MM.1S (cell line): ENCODE measurements around the gene CNGB1.

ENCODE experiments used
- DNase-seq: peaks from one replicate; pipeline ENCODE4 v3.0.0-alpha.2; 2015
- H2AFZ ChIP-seq: fragments of 300-600 bp; sonication (generic); 2 replicates; pipeline ENCODE4 v1.6.0; 2016; ENCODE audit warnings: antibody characterized with exemption, low read length
- H3F3A ChIP-seq: fragments of 300-600 bp; sonication (generic); 2 replicates; pipeline ENCODE4 v1.6.1; 2016; ENCODE audit warnings: mild to moderate bottlenecking, antibody characterized with exemption, low read length, moderate library complexity, mixed read lengths; ENCODE audit not compliant: insufficient read depth
- H3K27ac ChIP-seq: fragments of 300-600 bp; sonication (generic); 2 replicates; pipeline ENCODE4 v1.5.1; 2016; ENCODE audit warnings: mild to moderate bottlenecking, low read length
- H3K27me3 ChIP-seq: fragments of 300-600 bp; sonication (generic); replicated peaks from 2 replicates; pipeline ENCODE4 v1.6.0; 2016; ENCODE audit warnings: low read length; ENCODE audit not compliant: insufficient read depth
- H3K36me3 ChIP-seq: fragments of 300-600 bp; sonication (generic); replicated peaks from 2 replicates; pipeline ENCODE4 v1.6.1; 2016; ENCODE audit warnings: mild to moderate bottlenecking, low read length, mixed read lengths; ENCODE audit not compliant: insufficient read depth
- H3K4me1 ChIP-seq: fragments of 300-600 bp; sonication (generic); 2 replicates; pipeline ENCODE4 v1.6.1; 2016; ENCODE audit warnings: low read length, mixed read lengths
- H3K4me2 ChIP-seq: fragments of 300-600 bp; sonication (generic); 2 replicates; pipeline ENCODE4 v1.6.0; 2016; ENCODE audit warnings: low read depth, low read length
- H3K4me3 ChIP-seq: fragments of 300-600 bp; sonication (generic); 2 replicates; pipeline ENCODE4 v1.5.1; 2016; ENCODE audit warnings: low read length, mixed read lengths
- H3K79me2 ChIP-seq: fragments of 300-600 bp; sonication (generic); 2 replicates; pipeline ENCODE4 v1.6.1; 2016; ENCODE audit warnings: mixed run types, low read length, mixed read lengths
- H3K9ac ChIP-seq: fragments of 300-600 bp; sonication (generic); 2 replicates; pipeline ENCODE4 v1.6.1; 2016; ENCODE audit warnings: low read length, mixed read lengths
- H3K9me2 ChIP-seq: fragments of 300-600 bp; sonication (generic); replicated peaks from 2 replicates; pipeline ENCODE4 v1.6.1; 2016; ENCODE audit warnings: mild to moderate bottlenecking, low read length, mixed read lengths; ENCODE audit not compliant: insufficient read depth
- H3K9me3 ChIP-seq: fragments of 300-600 bp; sonication (generic); replicated peaks from 2 replicates; pipeline ENCODE4 v1.6.1; 2016; ENCODE audit warnings: mild to moderate bottlenecking, low read length, mixed read lengths; ENCODE audit not compliant: insufficient read depth
- H4K20me1 ChIP-seq: fragments of 300-600 bp; sonication (generic); 2 replicates; pipeline ENCODE4 v1.6.1; 2016; ENCODE audit warnings: mild to moderate bottlenecking, low read length, moderate library complexity, mixed read lengths; ENCODE audit not compliant: insufficient read depth
- CTCF ChIP-seq: fragments of 300-600 bp; sonication (generic); IDR thresholded peaks from 2 replicates; pipeline ENCODE4 v1.5.1; 2016; ENCODE audit warnings: antibody characterized with exemption, low read length, mixed read lengths
- EZH2 ChIP-seq: fragments of 300-600 bp; sonication (generic); optimal IDR thresholded peaks from 2 replicates; pipeline ENCODE3; 2017; ENCODE audit warnings: low read depth, mild to moderate bottlenecking, antibody characterized with exemption, low read length, mixed read lengths
- EZH2phosphoT487 ChIP-seq: fragments of 300-600 bp; sonication (generic); IDR thresholded peaks from 2 replicates; pipeline ENCODE4 v1.6.1; 2018; ENCODE audit warnings: antibody characterized with exemption, low read length

Gene CNGB1

GRCh38 chr16:57870753-57871454 lies 100.0 kb downstream of the CNGB1 start:
- no peak overlapping the region for H3K27ac ChIP-seq
- H2AFZ ChIP-seq: no peak overlapping the region
- H3K4me2 ChIP-seq: no peak overlapping the region

GRCh38 chr16:57868913-57869520 lies 101.9 kb downstream of the CNGB1 start:
- Histone ChIP-seq H3K27ac (no peak overlapping the region), H3F3A (no peaks in the 10 kb centered on the region), H3K9ac (no peak overlapping the region), H3K79me2 (no peaks in the 10 kb centered on the region), H4K20me1 (no peaks in the 10 kb centered on the region), H3K4me2 (no peak overlapping the region), H3K27me3 (no peaks in the 10 kb centered on the region), H3K4me1 (no peaks in the 10 kb centered on the region), H2AFZ (no peak overlapping the region), H3K4me3 (no peak overlapping the region), H3K36me3 (no peaks in the 10 kb centered on the region), H3K9me3 (no peaks in the 10 kb centered on the region), H3K9me2 (no peaks in the 10 kb centered on the region)
- TF ChIP-seq EZH2phosphoT487 (no peak), CTCF (no peak), EZH2 (no peak)
- DNase-seq: no peak

More at GRCh38 chr16:57870753-57871454, 100.0 kb downstream of the CNGB1 start:
- no peaks in the 10 kb centered on the region for H3F3A ChIP-seq
- H3K36me3 ChIP-seq: no peaks in the 10 kb centered on the region
- H3K9me3 ChIP-seq: no peaks in the 10 kb centered on the region
- H3K79me2 ChIP-seq: no peaks in the 10 kb centered on the region
- no peak overlapping the region for H3K9ac ChIP-seq
- H3K4me3 ChIP-seq: no peak overlapping the region
- no peak for DNase-seq
- H4K20me1 ChIP-seq: no peaks in the 10 kb centered on the region
- TF ChIP-seq EZH2 (no peak), CTCF (no peak), EZH2phosphoT487 (no peak)
- H3K27me3 ChIP-seq: no peaks in the 10 kb centered on the region
- H3K4me1 ChIP-seq: no peaks in the 10 kb centered on the region
- no peaks in the 10 kb centered on the region for H3K9me2 ChIP-seq

- TF ChIP-seq CTCF (no peak), EZH2 (no peak), EZH2phosphoT487 (no peak)
- H3K4me1 ChIP-seq: peaks cover 4% of the 10 kb centered on the region; the same call in 1 of the 2 replicates
- no peaks in the 10 kb centered on the region for H3K9me3 ChIP-seq
- no peak overlapping the region for H3K4me3 ChIP-seq
- no peaks in the 10 kb centered on the region for H4K20me1 ChIP-seq
- no peak overlapping the region for H3K27ac ChIP-seq
- no peak overlapping the region for H3K4me2 ChIP-seq
- H3K9me2 ChIP-seq: no peaks in the 10 kb centered on the region
- no peaks in the 10 kb centered on the region for H3K79me2 ChIP-seq
- no peaks in the 10 kb centered on the region for H3K27me3 ChIP-seq
- no peaks in the 10 kb centered on the region for H3F3A ChIP-seq
- no peaks in the 10 kb centered on the region for H3K36me3 ChIP-seq
- H2AFZ ChIP-seq: no peak overlapping the region
- no peak for DNase-seq
- H3K9ac ChIP-seq: no peak overlapping the region
Measured at GRCh38 chr16:57867000-57867561, 103.8 kb downstream of the CNGB1 start.
